Progenitor cell of endocrine pancreas (in vitro differentiated cells): ENCODE results near the gene MUL1. TPM values are rescaled to one million over a fixed set of nuclear protein-coding genes. Genes with fewer than 3 reads are reported as not detected.

Source experiments
- DNase-seq: peaks from one replicate; pipeline ENCODE4 v3.0.0; 2021; ENCODE audit warnings: low spot score; ENCODE audit not compliant: unreplicated experiment
- H3K27ac Mint-ChIP-seq: 2 replicates; pipeline ENCODE4 v1.8.0; 2021; ENCODE audit warnings: mild to moderate bottlenecking, moderate library complexity, mixed read lengths
- H3K27me3 Mint-ChIP-seq: 2 replicates; pipeline ENCODE4 v1.8.0; 2021; ENCODE audit warnings: mixed read lengths
- H3K36me3 Mint-ChIP-seq: 2 replicates; pipeline ENCODE4 v1.8.0; 2022; ENCODE audit warnings: mixed read lengths; ENCODE audit not compliant: insufficient read depth
- H3K4me1 Mint-ChIP-seq: 2 replicates; pipeline ENCODE4 v1.8.0; 2021; ENCODE audit warnings: low read depth, mixed read lengths
- H3K4me3 Mint-ChIP-seq: 2 replicates; pipeline ENCODE4 v1.8.0; 2021; ENCODE audit warnings: low read depth, mild to moderate bottlenecking, moderate library complexity, mixed read lengths
- H3K9me3 Mint-ChIP-seq: 2 replicates; pipeline ENCODE4 v1.8.0; 2021; ENCODE audit warnings: low read depth, mixed read lengths
- total RNA-seq: library from RNA; stranded (reverse); gene quantifications from 2 replicates; pipeline ENCODE4 v1.2.1, GENCODE V29; 2021
- TF ChIP-seq, protein P1 (sequence below): fragments of 200-600 bp; sonication (generic); IDR thresholded peaks from one replicate; pipeline ENCODE4 v1.5.0; 2021; ENCODE audit warnings: antibody characterized with exemption, mild to moderate bottlenecking; ENCODE audit not compliant: unreplicated experiment

The MUL1 gene
- total RNA-seq, 1 donor from 2014 or later: 25.1 TPM

DNA sequence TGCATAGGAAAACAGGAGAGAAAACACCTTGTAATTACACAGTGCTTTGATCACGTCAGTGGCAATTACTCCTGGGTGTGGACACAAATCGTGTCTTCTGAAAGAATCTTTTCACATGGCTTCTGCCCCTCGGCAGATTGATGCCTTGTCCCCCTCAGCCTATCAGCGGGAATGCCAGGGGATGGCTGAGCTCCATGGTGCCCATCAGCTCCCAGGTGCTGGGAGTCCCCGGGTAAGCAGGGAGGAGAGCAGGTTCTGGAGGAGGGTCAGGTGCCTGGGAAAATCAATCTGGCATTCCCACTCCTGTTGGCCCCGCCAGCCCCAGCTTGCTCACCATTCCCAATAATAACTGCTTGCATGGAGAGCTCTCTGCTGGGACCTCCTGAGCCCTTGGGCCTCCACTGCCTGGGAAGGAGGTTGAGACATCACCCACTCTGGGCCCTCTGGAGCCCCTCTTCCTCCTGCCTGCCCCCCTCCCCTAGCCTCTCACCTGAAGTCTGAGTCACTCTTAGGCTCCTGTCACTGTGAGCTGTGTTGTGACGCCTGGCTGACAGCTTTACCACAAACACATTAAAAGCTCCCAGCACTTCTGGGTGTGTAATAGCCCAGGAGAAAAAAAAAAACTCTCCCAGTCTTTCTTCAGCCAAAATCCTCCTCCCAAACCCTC, 26.9 kb downstream of the MUL1 start:
- TF ChIP-seq, protein P1, sequence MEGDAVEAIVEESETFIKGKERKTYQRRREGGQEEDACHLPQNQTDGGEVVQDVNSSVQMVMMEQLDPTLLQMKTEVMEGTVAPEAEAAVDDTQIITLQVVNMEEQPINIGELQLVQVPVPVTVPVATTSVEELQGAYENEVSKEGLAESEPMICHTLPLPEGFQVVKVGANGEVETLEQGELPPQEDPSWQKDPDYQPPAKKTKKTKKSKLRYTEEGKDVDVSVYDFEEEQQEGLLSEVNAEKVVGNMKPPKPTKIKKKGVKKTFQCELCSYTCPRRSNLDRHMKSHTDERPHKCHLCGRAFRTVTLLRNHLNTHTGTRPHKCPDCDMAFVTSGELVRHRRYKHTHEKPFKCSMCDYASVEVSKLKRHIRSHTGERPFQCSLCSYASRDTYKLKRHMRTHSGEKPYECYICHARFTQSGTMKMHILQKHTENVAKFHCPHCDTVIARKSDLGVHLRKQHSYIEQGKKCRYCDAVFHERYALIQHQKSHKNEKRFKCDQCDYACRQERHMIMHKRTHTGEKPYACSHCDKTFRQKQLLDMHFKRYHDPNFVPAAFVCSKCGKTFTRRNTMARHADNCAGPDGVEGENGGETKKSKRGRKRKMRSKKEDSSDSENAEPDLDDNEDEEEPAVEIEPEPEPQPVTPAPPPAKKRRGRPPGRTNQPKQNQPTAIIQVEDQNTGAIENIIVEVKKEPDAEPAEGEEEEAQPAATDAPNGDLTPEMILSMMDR: no peak
- no peak for DNase-seq
- peak overlapping the region; percentile 97 for H3K27ac Mint-ChIP-seq
- H3K27me3 Mint-ChIP-seq: no peaks in the 10 kb centered on the region
- H3K4me1 Mint-ChIP-seq: peaks cover 65% of the 10 kb centered on the region
- no peaks in the 10 kb centered on the region for H3K9me3 Mint-ChIP-seq
- H3K36me3 Mint-ChIP-seq: no peaks in the 10 kb centered on the region
- H3K4me3 Mint-ChIP-seq: peak overlapping the region; percentile 57

DNA sequence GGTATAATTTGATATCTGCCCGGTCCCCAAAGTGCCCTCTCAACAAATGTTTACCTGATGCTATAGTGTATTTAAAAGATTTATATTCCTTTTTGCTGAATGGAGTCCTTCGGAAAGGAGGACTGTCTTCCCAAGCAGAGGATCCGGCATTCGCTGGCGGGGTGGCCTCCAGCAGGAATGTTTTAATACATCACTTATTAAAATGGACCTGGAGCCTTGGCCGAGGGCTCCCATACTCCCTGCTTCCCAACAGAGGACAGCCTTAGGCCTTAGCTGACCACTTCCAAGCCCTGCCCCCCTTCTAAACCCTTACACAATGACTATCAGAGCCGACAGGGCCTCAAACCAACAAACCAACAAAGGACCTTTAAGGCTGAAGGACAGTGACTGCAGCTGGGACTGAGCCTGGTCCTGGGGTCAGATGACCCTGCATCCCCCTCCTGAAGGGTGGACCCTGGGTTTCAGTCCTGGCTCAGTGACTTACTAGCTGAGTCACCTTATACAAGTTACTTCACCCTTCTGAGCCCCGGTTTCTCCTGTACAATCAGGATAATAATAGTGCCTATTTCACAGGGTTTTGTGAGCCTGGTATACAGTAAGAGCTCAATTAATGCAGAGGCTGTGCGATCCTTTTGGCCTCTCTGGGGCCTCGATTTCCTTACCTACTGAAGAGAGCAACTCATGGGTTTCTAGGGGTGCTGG, 27.6 kb downstream of the MUL1 start:
- H3K4me3 Mint-ChIP-seq: peak overlapping the region; percentile 57
- peaks cover 69% of the 10 kb centered on the region for H3K4me1 Mint-ChIP-seq
- TF ChIP-seq, protein P1: no peak
- no peaks in the 10 kb centered on the region for H3K9me3 Mint-ChIP-seq
- DNase-seq: peak; percentile 39
- no peaks in the 10 kb centered on the region for H3K36me3 Mint-ChIP-seq
- peak overlapping the region; percentile 97 for H3K27ac Mint-ChIP-seq
- no peaks in the 10 kb centered on the region for H3K27me3 Mint-ChIP-seq

DNA sequence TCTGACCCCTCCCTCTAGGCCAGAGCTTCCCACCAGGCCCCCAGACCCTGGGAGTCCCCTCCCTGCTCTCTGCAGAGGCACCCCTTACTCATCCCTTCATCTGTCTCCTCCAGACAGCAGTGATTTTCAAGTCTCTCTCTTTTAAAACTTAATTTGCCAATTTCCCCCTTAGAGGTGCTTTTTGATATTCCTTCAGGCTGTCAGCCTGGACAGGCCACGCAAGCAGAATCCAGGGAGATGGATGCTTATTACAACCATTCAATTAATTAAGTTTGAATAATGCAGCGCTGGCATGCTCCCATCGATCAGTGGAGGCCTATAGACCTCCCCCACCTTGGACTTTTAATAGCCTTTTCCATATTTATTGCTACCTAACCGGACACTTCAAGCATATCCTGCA, 28.1 kb downstream of the MUL1 start:
- H3K36me3 Mint-ChIP-seq: no peaks in the 10 kb centered on the region
- peak overlapping the region; percentile 57 for H3K4me3 Mint-ChIP-seq
- H3K4me1 Mint-ChIP-seq: peaks cover 72% of the 10 kb centered on the region
- peak overlapping the region; percentile 97 for H3K27ac Mint-ChIP-seq
- TF ChIP-seq, protein P1: no peak
- H3K9me3 Mint-ChIP-seq: no peaks in the 10 kb centered on the region
- H3K27me3 Mint-ChIP-seq: no peaks in the 10 kb centered on the region
- DNase-seq: no peak

DNA sequence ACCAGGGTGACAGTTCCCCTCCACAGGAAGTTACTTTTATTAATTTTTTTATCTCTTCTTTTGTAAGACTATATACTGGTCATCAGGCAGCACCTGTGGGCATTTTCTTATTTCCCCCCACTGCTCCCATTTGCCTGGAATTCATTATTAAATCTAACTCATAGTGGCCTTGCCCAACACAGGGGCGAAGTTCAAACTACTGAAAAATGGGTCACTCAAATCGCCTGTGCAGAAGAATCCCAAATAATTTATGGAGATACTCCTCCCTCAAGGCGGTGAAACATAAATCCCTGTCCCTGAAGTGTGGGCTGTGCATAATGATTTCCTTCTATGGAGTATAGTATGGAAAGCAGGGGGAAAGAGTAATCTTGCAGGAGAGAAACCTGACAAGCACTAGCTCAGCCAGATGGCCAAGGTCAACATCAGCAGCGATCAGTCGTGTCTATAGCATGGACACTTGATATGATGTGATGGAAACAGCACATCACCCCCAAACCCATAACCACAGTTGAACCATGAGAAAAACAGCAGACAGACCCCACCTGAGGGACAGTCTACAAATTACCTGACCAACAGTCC, 29.8 kb downstream of the MUL1 start:
- Mint-ChIP-seq H3K27ac (peak overlapping the region; percentile 13), H3K36me3 (no peaks in the 10 kb centered on the region), H3K4me3 (no peak overlapping the region), H3K27me3 (no peaks in the 10 kb centered on the region), H3K4me1 (peaks cover 73% of the 10 kb centered on the region), H3K9me3 (no peaks in the 10 kb centered on the region)
- TF ChIP-seq, protein P1: no peak
- DNase-seq: no peak

DNA sequence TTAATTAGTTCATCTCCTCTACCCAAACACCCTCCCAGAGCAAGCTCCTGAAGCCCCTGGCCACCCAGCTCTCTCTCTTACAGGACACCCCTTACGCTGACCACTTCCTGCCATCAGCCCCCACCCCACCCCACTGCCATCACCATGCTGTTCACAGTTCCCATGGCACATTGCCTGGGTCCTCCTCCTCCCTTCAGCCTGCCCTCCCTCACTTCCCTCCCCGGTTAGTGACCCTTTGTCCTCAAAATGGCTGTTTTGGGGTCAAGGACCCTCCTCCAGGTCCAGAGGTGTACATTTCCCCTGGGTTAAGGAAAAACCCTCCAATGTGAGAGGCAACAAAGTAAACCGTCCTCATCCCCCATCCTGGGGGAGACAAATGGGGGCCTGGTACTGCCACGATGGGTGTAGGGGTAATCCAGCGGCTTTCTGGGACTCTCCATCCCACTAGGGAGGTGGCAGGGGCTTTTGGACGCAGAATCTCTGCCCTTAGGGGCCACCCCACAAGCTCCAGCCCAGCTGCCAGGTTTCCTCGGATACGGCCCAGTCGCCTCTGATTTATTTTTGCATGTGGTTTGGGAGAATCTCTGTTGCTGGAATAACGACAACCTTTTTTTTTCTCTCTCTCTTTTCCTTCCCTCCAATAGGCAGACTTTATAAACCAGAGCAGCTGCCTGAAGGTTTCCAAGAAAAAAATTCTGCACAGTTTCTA, 30.4 kb downstream of the MUL1 start:
- peak overlapping the region; percentile 37 for H3K27ac Mint-ChIP-seq
- DNase-seq: no peak
- no peak overlapping the region for H3K4me3 Mint-ChIP-seq
- H3K4me1 Mint-ChIP-seq: peaks cover 69% of the 10 kb centered on the region
- TF ChIP-seq, protein P1: no peak
- no peaks in the 10 kb centered on the region for H3K27me3 Mint-ChIP-seq
- no peaks in the 10 kb centered on the region for H3K36me3 Mint-ChIP-seq
- no peaks in the 10 kb centered on the region for H3K9me3 Mint-ChIP-seq
